DND-41 (cell line): Measurements from ENCODE around the gene NDUFS8.

Experiments
- CTCF ChIP-seq: IDR thresholded peaks from 2 replicates; pipeline ENCODE4 v1.5.1; 2012; ENCODE audit warnings: borderline replicate concordance, low read length, moderate library complexity, mild to moderate bottlenecking; ENCODE audit not compliant: poor library complexity, severe bottlenecking; ENCODE audit errors: extremely low read depth
- EZH2 ChIP-seq: IDR thresholded peaks from 3 replicates; pipeline ENCODE4 v1.6.1; 2012; ENCODE audit warnings: borderline replicate concordance, low read depth, mild to moderate bottlenecking, moderate library complexity, low read length, inconsistent platforms; ENCODE audit not compliant: severe bottlenecking

GRCh38 chr11:68026391-68027105 lies 3.9 kb upstream of the NDUFS8 start:
- TF ChIP-seq EZH2 (no peak), CTCF (no peak)
